SK-N-SH (cell line): Measurements from ENCODE around the gene PSMD10. TPM values are rescaled to one million over a fixed set of nuclear protein-coding genes. Genes with fewer than 3 reads are reported as not detected.

ENCODE experiments used
- CTCF ChIA-PET: fragments of 300-600, 350-600 bp; formaldehyde crosslinking; extraction: SDS; loops from one replicate; lab custom pipeline; 2021; lab: Yijun Ruan, JAX
- POLR2A ChIA-PET: fragments of 350-600 bp; sonication (Branson Sonifier 250); formaldehyde crosslinking; extraction: SDS; loops from one replicate; lab custom pipeline; 2020; ENCODE audit warnings: antibody characterized with exemption, inconsistent platforms; lab: Yijun Ruan, JAX
- DNase-seq: peaks from one replicate; pipeline ENCODE4 v3.0.0; 2012
- H2AFZ ChIP-seq: fragments of 200-600 bp; sonication (generic); 2 replicates; pipeline ENCODE4 v1.8.1; 2016; ENCODE audit warnings: antibody characterized with exemption, mild to moderate bottlenecking, low read depth
- H3F3A ChIP-seq: fragments of 200-600 bp; sonication (generic); replicated peaks from 2 replicates; pipeline ENCODE3; 2016; ENCODE audit warnings: antibody characterized with exemption, mild to moderate bottlenecking; ENCODE audit not compliant: insufficient read depth
- H3K27ac ChIP-seq, 2 experiments: fragments of 200-500 bp in 1 of 2; fragments of 200-600 bp in 1 of 2; sonication (Bioruptor generic) in 1 of 2; sonication (generic), shearing (Covaris generic) in 1 of 2; 2 replicates each; pipeline versions ENCODE4 v1.5.1 to v1.6.1; 2014 to 2016; ENCODE audit warnings: low read depth in 2 of 2, inconsistent platforms in 1 of 2, low read length in 1 of 2, mild to moderate bottlenecking in 1 of 2, mixed read lengths in 1 of 2
- H3K27me3 ChIP-seq: fragments of 200-600 bp; sonication (generic), shearing (Covaris generic); 2 replicates; pipeline ENCODE4 v1.6.1; 2016; ENCODE audit warnings: mixed run types; ENCODE audit not compliant: insufficient read depth
- H3K36me3 ChIP-seq, 2 experiments: fragments of 200-500 bp in 1 of 2; fragments of 200-600 bp in 1 of 2; sonication (Bioruptor generic) in 1 of 2; sonication (generic) in 1 of 2; replicated peaks in 1 of 2; 2 replicates each; pipeline versions ENCODE3 to v1.5.1; 2014 to 2016; ENCODE audit warnings: low read length in 1 of 2, mild to moderate bottlenecking in 1 of 2; ENCODE audit not compliant: insufficient read depth in 2 of 2, control insufficient read depth in 1 of 2
- H3K4me1 ChIP-seq, 2 experiments: fragments of 200-500 bp in 1 of 2; fragments of 200-600 bp in 1 of 2; sonication (Bioruptor generic) in 1 of 2; sonication (generic), shearing (Covaris generic) in 1 of 2; 2 replicates each; pipeline versions ENCODE4 v1.5.1 to v1.6.1; 2014 to 2016; ENCODE audit warnings: low read depth in 1 of 2, low read length in 1 of 2, mixed run types in 1 of 2; ENCODE audit not compliant: insufficient read depth in 2 of 2, control insufficient read depth in 1 of 2
- H3K4me2 ChIP-seq: fragments of 200-600 bp; sonication (generic), shearing (Covaris generic); 2 replicates; pipeline ENCODE4 v1.6.1; 2017; ENCODE audit warnings: mixed run types
- H3K4me3 ChIP-seq, 2 experiments: fragments of 200-500 bp in 1 of 2; fragments of 200-600 bp in 1 of 2; sonication (Bioruptor generic) in 1 of 2; sonication (generic), shearing (Covaris generic) in 1 of 2; 2 replicates each; pipeline versions ENCODE4 v1.5.1 to v1.8.1; 2014 to 2016; ENCODE audit warnings: low read depth in 2 of 2, inconsistent platforms in 1 of 2, low read length in 1 of 2, mild to moderate bottlenecking in 1 of 2, mixed read lengths in 1 of 2, moderate library complexity in 1 of 2
- H3K79me2 ChIP-seq: fragments of 200-600 bp; sonication (generic); 2 replicates; pipeline ENCODE4 v1.8.1; 2017; ENCODE audit warnings: mild to moderate bottlenecking; ENCODE audit not compliant: insufficient read depth
- H3K9ac ChIP-seq: fragments of 200-600 bp; sonication (generic); 2 replicates; pipeline ENCODE4 v1.6.1; 2017; ENCODE audit warnings: mixed run types
- H3K9me2 ChIP-seq: fragments of 200-600 bp; sonication (generic); 2 replicates; pipeline ENCODE4 v1.6.1; 2017; ENCODE audit warnings: mixed run types
- H3K9me3 ChIP-seq: fragments of 200-600 bp; sonication (generic); 2 replicates; pipeline ENCODE4 v1.6.1; 2017; ENCODE audit warnings: mixed run types, mild to moderate bottlenecking, moderate library complexity
- H4K20me1 ChIP-seq: fragments of 200-600 bp; sonication (generic); 2 replicates; pipeline ENCODE4 v1.6.1; 2017; ENCODE audit warnings: mild to moderate bottlenecking, mixed run types; ENCODE audit not compliant: insufficient read depth
- EP300 ChIP-seq, 2 experiments: IDR thresholded peaks; 2 replicates each; pipeline versions ENCODE4 v1.4.0 to v1.6.1; 2012; ENCODE audit warnings: borderline replicate concordance in 1 of 2, low read depth in 1 of 2, low read length in 1 of 2
- FOXJ3 ChIP-seq: sonication (generic); formaldehyde crosslinking; IDR thresholded peaks from 2 replicates; pipeline ENCODE4 v1.5.1; 2020; ENCODE audit warnings: mild to moderate bottlenecking, missing genetic modification reagents
- FOXM1 ChIP-seq: IDR thresholded peaks from 2 replicates; pipeline ENCODE4 v1.4.0; 2012; ENCODE audit warnings: low read depth, mild to moderate bottlenecking
- GABPA ChIP-seq: IDR thresholded peaks from 2 replicates; pipeline ENCODE4 v1.4.0; 2012; ENCODE audit warnings: low read depth, mild to moderate bottlenecking
- JUND ChIP-seq: IDR thresholded peaks from 2 replicates; pipeline ENCODE4 v1.4.0; 2012
- MEF2A ChIP-seq: IDR thresholded peaks from 2 replicates; pipeline ENCODE4 v1.4.0; 2012; ENCODE audit warnings: low read depth, borderline replicate concordance
- NFIC ChIP-seq: IDR thresholded peaks from 2 replicates; pipeline ENCODE4 v1.4.0; 2012; ENCODE audit warnings: borderline replicate concordance
- NRF1 ChIP-seq: IDR thresholded peaks from 2 replicates; pipeline ENCODE4 v1.6.1; 2012; ENCODE audit warnings: low read depth, mild to moderate bottlenecking, low read length
- POLR2AphosphoS5 ChIP-seq: IDR thresholded peaks from 2 replicates; pipeline ENCODE4 v1.6.1; 2012; ENCODE audit warnings: low read depth, low read length
- RCOR1 ChIP-seq: fragments of 150-350 bp; IDR thresholded peaks from 2 replicates; pipeline ENCODE4 v1.6.1; 2017; ENCODE audit warnings: antibody characterized with exemption, low read length
- REST ChIP-seq: IDR thresholded peaks from 2 replicates; pipeline ENCODE4 v1.6.1; 2012; ENCODE audit warnings: mild to moderate bottlenecking, low read depth, low read length, moderate library complexity
- TAF1 ChIP-seq: IDR thresholded peaks from 2 replicates; pipeline ENCODE4 v1.6.1; 2012; ENCODE audit warnings: low read depth, mild to moderate bottlenecking, low read length, moderate library complexity, borderline replicate concordance
- USF2 ChIP-seq: fragments of 150-350 bp; IDR thresholded peaks from 2 replicates; pipeline ENCODE4 v1.6.1; 2017; ENCODE audit warnings: antibody characterized with exemption, low read length, low read depth, borderline replicate concordance
- YY1 ChIP-seq: IDR thresholded peaks from 2 replicates; pipeline ENCODE4 v1.4.0; 2012; ENCODE audit warnings: low read depth, mild to moderate bottlenecking
- WGBS: methylation state at CpG from one replicate; pipeline ENCODE4 v1.1.6; 2017; ENCODE audit warnings: low lambda C conversion rate; 5-methylcytosine and 5-hydroxymethylcytosine counted together
- polyA plus RNA-seq, 3 experiments: library from polyadenylated mRNA; depleted of rRNA; stranded (reverse); fragments of >200 nt; gene quantifications; 2 replicates each; pipeline ENCODE4 v1.2.3, GENCODE V29; 2012
- TF ChIP-seq, protein P1 (sequence below): IDR thresholded peaks from 2 replicates; pipeline ENCODE4 v1.4.0; 2012; ENCODE audit warnings: low read depth, borderline replicate concordance
- TF ChIP-seq, protein P2 (sequence below): IDR thresholded peaks from 2 replicates; pipeline ENCODE4 v1.4.0; 2012; ENCODE audit warnings: low read depth, borderline replicate concordance
- TF ChIP-seq, protein P3 (sequence below): fragments of 150-350 bp; IDR thresholded peaks from 2 replicates; pipeline ENCODE4 v1.6.1; 2016; ENCODE audit warnings: mild to moderate bottlenecking, low read depth, low read length

Gene PSMD10
- polyA plus RNA-seq, 1 of the 3 experiments (the other 2 are of a cell fraction) = 53.0 TPM

DNA sequence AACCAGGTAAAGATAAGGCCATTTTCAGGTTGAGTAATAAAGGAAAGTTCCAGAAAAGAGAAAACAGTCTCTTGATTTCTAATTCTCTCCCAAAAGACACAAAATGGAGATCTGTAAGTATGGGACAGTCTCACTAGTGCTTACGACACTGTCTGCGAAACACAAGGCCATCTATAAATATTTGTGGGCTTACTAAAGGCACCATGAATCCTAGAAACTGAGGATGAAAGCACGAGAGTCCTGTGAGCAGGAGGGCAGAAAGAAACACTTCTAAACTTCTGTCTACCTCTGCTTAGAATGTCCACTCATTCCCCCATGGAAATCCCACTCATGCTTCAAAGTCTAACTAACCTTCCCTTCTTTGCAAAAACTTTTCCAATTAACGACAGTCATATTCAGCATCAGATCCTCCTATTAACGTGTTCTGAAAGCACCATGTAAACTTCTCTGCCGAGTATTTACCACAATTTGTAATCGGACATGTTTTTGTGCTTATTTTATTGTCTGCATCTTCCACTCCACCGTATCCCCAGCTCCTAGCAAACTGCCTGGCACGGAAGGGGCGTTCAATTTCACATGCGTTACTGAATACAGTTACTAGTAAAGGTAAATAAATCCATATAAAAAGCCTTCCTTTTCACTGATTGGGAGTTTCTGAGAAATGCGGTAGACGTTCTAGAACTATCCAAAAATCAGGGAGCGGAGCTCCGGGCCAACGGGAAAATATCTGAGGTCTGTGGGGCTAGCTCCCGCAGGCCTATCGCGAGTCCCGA is 665 bp downstream of the PSMD10 start:
- H2AFZ ChIP-seq = peak overlapping the region; percentile 60
- H3K4me3 ChIP-seq = peak overlapping the region; percentile 66 to 74
- no peaks in the 10 kb centered on the region for H3K27me3 ChIP-seq
- ChIA-PET POLR2A (interaction anchor here (1.0 kb wide), 1 partner anchor 9 kb away, joined by 5 read pairs; no protein-coding TSS in a partner anchor), CTCF (interaction anchor here (1.0 kb wide), 1 partner anchor 80 kb away, joined by 3 read pairs; no protein-coding TSS in a partner anchor)
- H4K20me1 ChIP-seq = no peaks in the 10 kb centered on the region
- H3K4me1 ChIP-seq = no peaks in the 10 kb centered on the region; a peak in 2 of 4 replicates
- H3K4me2 ChIP-seq = peak overlapping the region; percentile 53
- peaks cover 29% of the 10 kb centered on the region; the same call in 1 of the 2 replicates for H3K79me2 ChIP-seq
- peak overlapping the region; percentile 89 for H3K9ac ChIP-seq
- WGBS = 17% methylated on average over 17 of the region's 20 CpGs
- H3K27ac ChIP-seq = peak overlapping the region; percentile 79 to 84
- no peaks in the 10 kb centered on the region for H3K9me3 ChIP-seq
- peaks cover 15% of the 10 kb centered on the region in 2 experiments for H3K36me3 ChIP-seq
- no peaks in the 10 kb centered on the region for H3K9me2 ChIP-seq
- DNase-seq = no peak
- H3F3A ChIP-seq = no peaks in the 10 kb centered on the region
- TF ChIP-seq USF2 = no peak
- 0 out of 2 replicates have a peak, but pooled peaks have one; percentile 10 for TF ChIP-seq POLR2AphosphoS5
- no peak for TF ChIP-seq YY1

DNA sequence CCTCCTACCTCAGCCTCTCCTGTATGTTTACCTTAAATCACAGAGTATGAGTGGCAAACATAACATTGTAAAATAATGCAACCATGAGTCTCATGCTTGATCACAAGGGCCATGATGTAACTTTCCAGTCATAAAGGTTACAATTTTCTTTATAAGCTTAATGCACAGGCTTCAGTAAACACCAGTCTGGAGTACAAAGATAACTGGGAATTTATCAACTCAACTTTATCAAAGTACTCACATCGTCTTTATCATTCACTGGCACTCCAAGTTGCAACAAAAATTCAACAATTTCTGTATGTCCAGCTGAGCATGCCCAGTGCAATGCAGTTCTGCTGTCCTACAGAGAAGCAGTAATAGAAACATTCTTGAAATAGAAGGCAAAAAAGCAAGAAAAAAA is 2.8 kb downstream of the PSMD10 start:
- CTCF ChIA-PET = no interaction called here
- no peaks in the 10 kb centered on the region for H3K9me3 ChIP-seq
- peaks cover 29% of the 10 kb centered on the region; the same call in 1 of the 2 replicates for H3K79me2 ChIP-seq
- H2AFZ ChIP-seq = no peak overlapping the region
- WGBS = 25% methylated on average over 1 of the region's 1 CpG
- TF ChIP-seq EP300 (IDR thresholded peaks at IDR 0.05; ENCODE audit: borderline replicate concordance in 1 of 2, low read depth in 1 of 2, low read length in 1 of 2) = no peak
- TF ChIP-seq FOXJ3 (CRISPR knock-in tag) = no peak
- TF ChIP-seq, protein P1, sequence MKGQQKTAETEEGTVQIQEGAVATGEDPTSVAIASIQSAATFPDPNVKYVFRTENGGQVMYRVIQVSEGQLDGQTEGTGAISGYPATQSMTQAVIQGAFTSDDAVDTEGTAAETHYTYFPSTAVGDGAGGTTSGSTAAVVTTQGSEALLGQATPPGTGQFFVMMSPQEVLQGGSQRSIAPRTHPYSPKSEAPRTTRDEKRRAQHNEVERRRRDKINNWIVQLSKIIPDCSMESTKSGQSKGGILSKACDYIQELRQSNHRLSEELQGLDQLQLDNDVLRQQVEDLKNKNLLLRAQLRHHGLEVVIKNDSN = no peak
- no peak for TF ChIP-seq RCOR1
- TF ChIP-seq JUND = no peak
- TF ChIP-seq MEF2A = no peak
- no peak for TF ChIP-seq NRF1
- TF ChIP-seq, protein P2, sequence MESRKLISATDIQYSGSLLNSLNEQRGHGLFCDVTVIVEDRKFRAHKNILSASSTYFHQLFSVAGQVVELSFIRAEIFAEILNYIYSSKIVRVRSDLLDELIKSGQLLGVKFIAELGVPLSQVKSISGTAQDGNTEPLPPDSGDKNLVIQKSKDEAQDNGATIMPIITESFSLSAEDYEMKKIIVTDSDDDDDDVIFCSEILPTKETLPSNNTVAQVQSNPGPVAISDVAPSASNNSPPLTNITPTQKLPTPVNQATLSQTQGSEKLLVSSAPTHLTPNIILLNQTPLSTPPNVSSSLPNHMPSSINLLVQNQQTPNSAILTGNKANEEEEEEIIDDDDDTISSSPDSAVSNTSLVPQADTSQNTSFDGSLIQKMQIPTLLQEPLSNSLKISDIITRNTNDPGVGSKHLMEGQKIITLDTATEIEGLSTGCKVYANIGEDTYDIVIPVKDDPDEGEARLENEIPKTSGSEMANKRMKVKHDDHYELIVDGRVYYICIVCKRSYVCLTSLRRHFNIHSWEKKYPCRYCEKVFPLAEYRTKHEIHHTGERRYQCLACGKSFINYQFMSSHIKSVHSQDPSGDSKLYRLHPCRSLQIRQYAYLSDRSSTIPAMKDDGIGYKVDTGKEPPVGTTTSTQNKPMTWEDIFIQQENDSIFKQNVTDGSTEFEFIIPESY = no peak
- no peak for TF ChIP-seq GABPA
- no peak for TF ChIP-seq TAF1
- TF ChIP-seq REST = no peak
- TF ChIP-seq, protein P3, sequence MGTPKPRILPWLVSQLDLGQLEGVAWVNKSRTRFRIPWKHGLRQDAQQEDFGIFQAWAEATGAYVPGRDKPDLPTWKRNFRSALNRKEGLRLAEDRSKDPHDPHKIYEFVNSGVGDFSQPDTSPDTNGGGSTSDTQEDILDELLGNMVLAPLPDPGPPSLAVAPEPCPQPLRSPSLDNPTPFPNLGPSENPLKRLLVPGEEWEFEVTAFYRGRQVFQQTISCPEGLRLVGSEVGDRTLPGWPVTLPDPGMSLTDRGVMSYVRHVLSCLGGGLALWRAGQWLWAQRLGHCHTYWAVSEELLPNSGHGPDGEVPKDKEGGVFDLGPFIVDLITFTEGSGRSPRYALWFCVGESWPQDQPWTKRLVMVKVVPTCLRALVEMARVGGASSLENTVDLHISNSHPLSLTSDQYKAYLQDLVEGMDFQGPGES = no peak
- no peak for TF ChIP-seq FOXM1
- TF ChIP-seq NFIC = no peak
- no peak overlapping the region for H3K27ac ChIP-seq
- DNase-seq = no peak
- no peak overlapping the region for H3K9ac ChIP-seq
- H3K9me2 ChIP-seq = no peaks in the 10 kb centered on the region
- H3K27me3 ChIP-seq = no peaks in the 10 kb centered on the region
- POLR2A ChIA-PET = no interaction called here
- peaks cover 15 to 28% of the 10 kb centered on the region in 2 experiments for H3K36me3 ChIP-seq
- no peaks in the 10 kb centered on the region; a peak in 2 of 4 replicates for H3K4me1 ChIP-seq
- no peak overlapping the region for H3K4me2 ChIP-seq
- no peaks in the 10 kb centered on the region for H3F3A ChIP-seq
- no peaks in the 10 kb centered on the region for H4K20me1 ChIP-seq
- H3K4me3 ChIP-seq = no peak overlapping the region
